HCT116 (cell line): ENCODE results near the gene PPP1R14C. TPM values are rescaled to one million over a fixed set of nuclear protein-coding genes. Genes with fewer than 3 reads are reported as not detected.

Experiments
- ATAC-seq: fragments of 200-7000 bp; cut with Tn5 transposase; 2 replicates; pipeline ENCODE4 v1.9.1; 2020; ENCODE audit warnings: mild to moderate bottlenecking, moderate library complexity
- BruUV-seq: library from RNA; stranded (reverse); fragments of 400-500 nt; replicated peaks from 2 replicates; lab custom pipeline; 2021; lab: Mats Ljungman, UMichigan
- CTCF ChIA-PET: fragments of 300-600 bp; sonication (Branson Sonifier 250); formaldehyde crosslinking; loops from one replicate; lab custom pipeline; 2021; ENCODE audit warnings: antibody characterized with exemption; lab: Charles Lee
- POLR2A ChIA-PET: fragments of 300-600, 350-600 bp; sonication (Branson Sonifier 250); formaldehyde crosslinking; loops from one replicate; lab custom pipeline; 2021; ENCODE audit warnings: antibody characterized with exemption; lab: Charles Lee
- RAD21 ChIA-PET, 2 experiments: fragments of 300-600 bp; sonication (Branson Sonifier 250); formaldehyde crosslinking; loops; one replicate each; lab custom pipeline; 2023; ENCODE audit warnings: low total read pairs in 2 of 2; ENCODE audit not compliant: uncharacterized antibody in 2 of 2, unreplicated experiment in 2 of 2, low non-redundant PET in 1 of 2; lab: Charles Lee
- DNase-seq: peaks from one replicate; pipeline ENCODE4 v3.0.0-alpha.2; 2010; ENCODE audit warnings: low read depth, low spot score
- H2AFZ ChIP-seq: fragments of 200-600 bp; shearing (Covaris generic), sonication (generic); 2 replicates; pipeline ENCODE4 v1.6.1; 2017; ENCODE audit warnings: low read depth, mixed run types, mixed read lengths, antibody characterized with exemption, low read length; ENCODE audit not compliant: poor library complexity, severe bottlenecking
- H3K27ac ChIP-seq: 2 replicates; pipeline ENCODE4 v1.5.1; 2012; ENCODE audit warnings: low read depth, low read length
- H3K27me3 ChIP-seq: fragments of 200-600 bp; sonication (generic); 2 replicates; pipeline ENCODE4 v1.6.1; 2016; ENCODE audit warnings: mixed run types, low read length, mixed read lengths; ENCODE audit not compliant: insufficient read depth
- H3K36me3 ChIP-seq, 2 experiments: fragments of 200-500 bp in 1 of 2; fragments of 200-600 bp in 1 of 2; sonication (Bioruptor generic) in 1 of 2; sonication (generic) in 1 of 2; 2 replicates each; pipeline versions ENCODE4 v1.5.1 to v1.6.1; 2014 to 2016; ENCODE audit warnings: low read length in 2 of 2, inconsistent platforms in 1 of 2, mixed read lengths in 1 of 2, mixed run types in 1 of 2; ENCODE audit not compliant: insufficient read depth in 2 of 2, control insufficient read depth in 1 of 2
- H3K4me1 ChIP-seq, 2 experiments: fragments of 200-600 bp in 1 of 2; sonication (generic) in 1 of 2; 2 replicates each; pipeline versions ENCODE4 v1.5.1 to v1.6.1; 2012 to 2017; ENCODE audit warnings: low read length in 2 of 2, inconsistent platforms in 1 of 2, mild to moderate bottlenecking in 1 of 2, mixed read lengths in 1 of 2, mixed run types in 1 of 2, moderate library complexity in 1 of 2; ENCODE audit not compliant: insufficient read depth in 2 of 2, control insufficient read depth in 1 of 2
- H3K4me2 ChIP-seq: fragments of 200-600 bp; sonication (generic); 2 replicates; pipeline ENCODE4 v1.6.1; 2017; ENCODE audit warnings: mixed run types, low read length, mixed read lengths
- H3K4me3 ChIP-seq, 2 experiments: fragments of 200-600 bp in 1 of 2; sonication (generic) in 1 of 2; replicated peaks in 1 of 2; 2 replicates each; pipeline ENCODE4 v1.5.1; 2011 to 2016; ENCODE audit warnings: low read length in 2 of 2, control low read depth in 1 of 2, low read depth in 1 of 2, mild to moderate bottlenecking in 1 of 2, mixed read lengths in 1 of 2, mixed run types in 1 of 2
- H3K79me2 ChIP-seq: fragments of 200-600 bp; sonication (generic); 2 replicates; pipeline ENCODE4 v1.6.1; 2017; ENCODE audit warnings: mild to moderate bottlenecking, mixed run types, low read length, moderate library complexity, mixed read lengths; ENCODE audit not compliant: insufficient read depth
- H3K9ac ChIP-seq: fragments of 200-600 bp; sonication (generic); 2 replicates; pipeline ENCODE4 v1.6.1; 2016; ENCODE audit warnings: low read length, mixed read lengths
- H3K9me2 ChIP-seq: fragments of 200-600 bp; sonication (generic), shearing (Covaris generic); 2 replicates; pipeline ENCODE4 v1.6.1; 2017; ENCODE audit warnings: mixed run types, mild to moderate bottlenecking, moderate library complexity; ENCODE audit not compliant: insufficient read depth
- H3K9me3 ChIP-seq, 2 experiments: fragments of 200-500 bp in 1 of 2; fragments of 200-600 bp in 1 of 2; sonication (Bioruptor generic) in 1 of 2; sonication (generic) in 1 of 2; 2 replicates each; pipeline ENCODE4 v1.6.1; 2014 to 2017; ENCODE audit warnings: low read length in 2 of 2, mixed read lengths in 2 of 2, inconsistent platforms in 1 of 2, low read depth in 1 of 2, mild to moderate bottlenecking in 1 of 2, mixed run types in 1 of 2, moderate library complexity in 1 of 2; ENCODE audit not compliant: control insufficient read depth in 1 of 2, insufficient read depth in 1 of 2
- H4K20me1 ChIP-seq: fragments of 200-600 bp; sonication (generic), shearing (Covaris generic); 2 replicates; pipeline ENCODE4 v1.6.1; 2017; ENCODE audit warnings: mixed run types, mild to moderate bottlenecking, moderate library complexity; ENCODE audit not compliant: insufficient read depth
- CEBPB ChIP-seq: IDR thresholded peaks from 2 replicates; pipeline ENCODE4 v1.6.1; 2012; ENCODE audit warnings: low read depth
- EZH2phosphoT487 ChIP-seq: fragments of 200-600 bp; IDR thresholded peaks from 2 replicates; pipeline ENCODE4 v1.6.1; 2018; ENCODE audit warnings: antibody characterized with exemption, borderline replicate concordance
- JUND ChIP-seq: IDR thresholded peaks from 2 replicates; pipeline ENCODE4 v1.6.1; 2012
- POLR2A ChIP-seq: IDR thresholded peaks from 2 replicates; pipeline ENCODE4 v1.7.0; 2011; ENCODE audit warnings: borderline replicate concordance; ENCODE audit not compliant: insufficient read depth, insufficient read length; ENCODE audit errors: extremely low read depth
- SP1 ChIP-seq: IDR thresholded peaks from 2 replicates; pipeline ENCODE4 v1.6.1; 2012; ENCODE audit warnings: low read depth
- SRF ChIP-seq: IDR thresholded peaks from 2 replicates; pipeline ENCODE4 v1.6.1; 2012; ENCODE audit warnings: low read depth
- ZBTB33 ChIP-seq: IDR thresholded peaks from 2 replicates; pipeline ENCODE4 v1.6.1; 2011; ENCODE audit warnings: mild to moderate bottlenecking, low read length, moderate library complexity; ENCODE audit not compliant: insufficient replicate concordance; ENCODE audit errors: extremely low read depth
- ZNF274 ChIP-seq: fragments of 200-500 bp; sonication (Bioruptor generic); IDR thresholded peaks from 2 replicates; pipeline ENCODE4 v1.6.1; 2014; ENCODE audit warnings: mild to moderate bottlenecking, low read depth, low read length, inconsistent platforms
- intact Hi-C: fragments of 100-400 bp; cut with micrococcal nuclease; formaldehyde crosslinking; loops from 2 replicates; pipeline ENCODE4 v1.10.0; 2022
- total RNA-seq: library from RNA; stranded (reverse); gene quantifications from one replicate; pipeline ENCODE4 v1.2.1, GENCODE V29; 2021; ENCODE audit not compliant: unreplicated experiment
- TF ChIP-seq, protein P1 (sequence below): IDR thresholded peaks from 2 replicates; pipeline ENCODE4 v1.6.1; 2012

Gene PPP1R14C
- total RNA-seq, 1 experiment from 2014 or later = 7.8 TPM

DNA sequence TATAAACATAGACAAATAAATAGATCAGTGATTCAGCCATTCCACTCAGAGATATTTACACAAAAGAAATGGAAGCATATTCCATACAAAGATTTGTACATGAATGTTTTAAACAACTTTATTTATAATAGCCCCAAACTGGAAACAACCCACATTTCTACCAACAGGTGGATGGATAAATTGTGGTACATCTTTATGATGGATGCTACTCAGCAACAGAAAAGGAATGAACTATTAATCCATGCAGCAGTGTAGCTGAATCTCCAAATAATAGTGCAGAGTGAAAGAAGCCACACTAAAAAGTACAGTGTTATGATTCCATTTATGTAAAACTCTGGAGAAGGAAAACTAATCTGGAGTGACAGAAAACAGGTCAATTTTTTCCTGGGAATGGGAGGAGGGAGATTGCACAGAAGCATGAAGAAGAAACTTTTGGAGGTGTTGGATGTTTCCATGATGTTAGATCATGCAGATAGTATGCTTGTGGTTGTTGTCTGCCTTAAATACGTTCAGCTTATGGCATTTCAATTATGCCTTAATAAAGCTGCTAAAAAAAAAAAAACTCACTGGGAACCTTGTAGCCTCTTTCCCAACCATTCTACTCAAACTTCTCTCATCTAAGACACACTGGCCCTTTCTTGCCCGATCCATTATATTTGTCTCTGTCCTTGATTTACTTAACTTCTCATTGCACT is 100.9 kb downstream of the PPP1R14C start:
- no TSS peak for BruUV-seq
- RAD21 ChIA-PET = no interaction called here

More for the DNA sequence above, 100.9 kb downstream of the PPP1R14C start:
- no peak overlapping the region for H2AFZ ChIP-seq
- peaks cover 3 to 9% of the 10 kb centered on the region in 2 experiments; a peak in 2 of 4 replicates for H3K9me3 ChIP-seq
- ATAC-seq (no peak), DNase-seq (no peak)
- CTCF ChIA-PET = no interaction called here
- no peaks in the 10 kb centered on the region for H4K20me1 ChIP-seq
- no peak overlapping the region for H3K4me2 ChIP-seq
- POLR2A ChIA-PET = no interaction called here
- H3K4me1 ChIP-seq = no peaks in the 10 kb centered on the region
- H3K36me3 ChIP-seq = no peaks in the 10 kb centered on the region
- H3K4me3 ChIP-seq = no peak overlapping the region
- no peaks in the 10 kb centered on the region for H3K79me2 ChIP-seq
- intact Hi-C loops = no loop called here
- TF ChIP-seq SRF (no peak), SP1 (no peak), POLR2A (no peak), ZNF274 (no peak), ZBTB33 (no peak), CEBPB (no peak), EZH2phosphoT487 (no peak), JUND (no peak)
- TF ChIP-seq, protein P1, sequence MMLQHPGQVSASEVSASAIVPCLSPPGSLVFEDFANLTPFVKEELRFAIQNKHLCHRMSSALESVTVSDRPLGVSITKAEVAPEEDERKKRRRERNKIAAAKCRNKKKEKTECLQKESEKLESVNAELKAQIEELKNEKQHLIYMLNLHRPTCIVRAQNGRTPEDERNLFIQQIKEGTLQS = no peak
- TF ChIP-seq, all 23 proteins: peak for 0
- Histone ChIP-seq H3K27ac (no peak overlapping the region), H3K9ac (no peak overlapping the region), H3K27me3 (no peaks in the 10 kb centered on the region), H3K9me2 (no peaks in the 10 kb centered on the region)
